ENCODE data around the gene VWC2L.

VWC2L gene

GRCh38 chr2:214401580-214401979, 9.3 kb upstream of the VWC2L start:
- no peak for DNase-seq (ENCODE audit: low spot score)
- no peak for TF ChIP-seq CTCF (IDR thresholded peaks at IDR 0.05; ENCODE audit: extremely low read depth, missing control alignments)

- DNase-seq (ENCODE audit: low spot score) = no peak
- no peak for TF ChIP-seq CTCF (IDR thresholded peaks at IDR 0.05; ENCODE audit: extremely low read depth, missing control alignments)
Measured at GRCh38 chr2:214410128-214410775, 602 bp upstream of the VWC2L start.

GRCh38 chr2:214412679-214413078, 1.8 kb downstream of the VWC2L start:
- no peak for DNase-seq (ENCODE audit: low spot score)
- no peak for TF ChIP-seq CTCF (IDR thresholded peaks at IDR 0.05; ENCODE audit: extremely low read depth, missing control alignments)

GRCh38 chr2:214436470-214436869, 25.6 kb downstream of the VWC2L start:
- no peak for DNase-seq (ENCODE audit: low spot score)
- no peak for TF ChIP-seq CTCF (IDR thresholded peaks at IDR 0.05; ENCODE audit: extremely low read depth, missing control alignments)

- no peak for TF ChIP-seq CTCF (IDR thresholded peaks at IDR 0.05; ENCODE audit: extremely low read depth, missing control alignments)
- DNase-seq (ENCODE audit: low spot score) = no peak
Measured at GRCh38 chr2:214450118-214450894, 39.5 kb downstream of the VWC2L start.

GRCh38 chr2:214451516-214452275, 40.8 kb downstream of the VWC2L start:
- TF ChIP-seq CTCF (IDR thresholded peaks at IDR 0.05; ENCODE audit: extremely low read depth, missing control alignments) = no peak
- DNase-seq (ENCODE audit: low spot score) = no peak

All from GM20000 (cell line).